IMR-90 (cell line): ENCODE data around the gene HMCN1. TPM values are rescaled to one million over a fixed set of nuclear protein-coding genes. Genes with fewer than 3 reads are reported as not detected.

Experiments
- ATAC-seq: fragments of 200-7000 bp; cut with Tn5 transposase; 2 replicates; pipeline ENCODE4 v1.9.1; 2020; ENCODE audit warnings: low read depth, mild to moderate bottlenecking, moderate library complexity
- BruUV-seq: library from RNA; stranded (reverse); fragments of 400-500 nt; replicated peaks from 2 replicates; lab custom pipeline; 2021; lab: Mats Ljungman, UMichigan
- CTCF ChIA-PET: fragments of 300-600 bp; formaldehyde crosslinking; extraction: SDS; loops from one replicate; lab custom pipeline; 2021; ENCODE audit warnings: antibody characterized with exemption; lab: Yijun Ruan, JAX
- POLR2A ChIA-PET: fragments of 300-600 bp; sonication (Branson Sonifier 250); formaldehyde crosslinking; loops from one replicate; lab custom pipeline; 2022; ENCODE audit warnings: antibody characterized with exemption; ENCODE audit not compliant: unreplicated experiment; lab: Charles Lee
- DNase-seq: peaks from one replicate; pipeline ENCODE4 v3.0.0; 2013
- H2AFZ ChIP-seq: replicated peaks from 2 replicates; pipeline ENCODE3; 2013; ENCODE audit warnings: low read length, mild to moderate bottlenecking; ENCODE audit not compliant: poor library complexity
- H2AK5ac ChIP-seq: 2 replicates; pipeline ENCODE4 v1.6.1; 2013; ENCODE audit warnings: low read depth, low read length, inconsistent platforms
- H2AK9ac ChIP-seq: replicated peaks from 2 replicates; pipeline ENCODE3; 2013; ENCODE audit warnings: mild to moderate bottlenecking, low read depth, low read length, moderate library complexity; ENCODE audit not compliant: poor library complexity
- H2BK120ac ChIP-seq: 2 replicates; pipeline ENCODE4 v1.6.1; 2013; ENCODE audit warnings: low read depth, low read length, inconsistent platforms
- H2BK15ac ChIP-seq: 3 replicates; pipeline ENCODE4 v1.6.1; 2013; ENCODE audit warnings: low read depth, low read length, inconsistent platforms
- H2BK20ac ChIP-seq: 2 replicates; pipeline ENCODE4 v1.6.1; 2013; ENCODE audit warnings: low read depth, mild to moderate bottlenecking, inconsistent platforms, low read length, moderate library complexity
- H2BK5ac ChIP-seq: 2 replicates; pipeline ENCODE4 v1.6.1; 2013; ENCODE audit warnings: mild to moderate bottlenecking, low read depth, low read length, inconsistent platforms; ENCODE audit not compliant: poor library complexity, severe bottlenecking
- H3K14ac ChIP-seq: replicated peaks from 2 replicates; pipeline ENCODE4 v1.6.1; 2013; ENCODE audit warnings: low read depth, low read length, inconsistent platforms
- H3K18ac ChIP-seq: 2 replicates; pipeline ENCODE4 v1.6.1; 2013; ENCODE audit warnings: low read depth, low read length, control low read depth
- H3K23ac ChIP-seq: 2 replicates; pipeline ENCODE4 v1.6.1; 2013; ENCODE audit warnings: low read depth, low read length, inconsistent platforms
- H3K27ac ChIP-seq: 2 replicates; pipeline ENCODE4 v1.5.1; 2013; ENCODE audit warnings: mild to moderate bottlenecking, control low read depth, low read length; ENCODE audit not compliant: insufficient read depth
- H3K27me3 ChIP-seq: 2 replicates; pipeline ENCODE4 v1.6.1; 2013; ENCODE audit warnings: low read length; ENCODE audit not compliant: control insufficient read depth, insufficient read depth
- H3K36me3 ChIP-seq: 2 replicates; pipeline ENCODE4 v1.6.1; 2013; ENCODE audit warnings: low read length, mixed read lengths; ENCODE audit not compliant: control insufficient read depth, insufficient read depth
- H3K4ac ChIP-seq: 2 replicates; pipeline ENCODE4 v1.6.1; 2013; ENCODE audit warnings: low read depth, low read length, inconsistent platforms
- H3K4me1 ChIP-seq: 2 replicates; pipeline ENCODE4 v1.6.1; 2013; ENCODE audit warnings: low read length, mixed read lengths; ENCODE audit not compliant: control insufficient read depth, insufficient read depth
- H3K4me2 ChIP-seq: 2 replicates; pipeline ENCODE4 v1.6.1; 2013; ENCODE audit warnings: low read depth, mild to moderate bottlenecking, control low read depth, low read length, moderate library complexity
- H3K4me3 ChIP-seq: 2 replicates; pipeline ENCODE4 v1.5.1; 2013; ENCODE audit warnings: low read depth, mild to moderate bottlenecking, control low read depth, low read length, moderate library complexity; ENCODE audit not compliant: insufficient read depth
- H3K56ac ChIP-seq: 2 replicates; pipeline ENCODE4 v1.6.1; 2013; ENCODE audit warnings: low read length, inconsistent platforms; ENCODE audit not compliant: insufficient read depth; ENCODE audit errors: extremely low read depth
- H3K79me1 ChIP-seq, 2 experiments: 2 replicates each; pipeline ENCODE4 v1.6.1; 2013; ENCODE audit warnings: low read length in 2 of 2, inconsistent platforms in 1 of 2, low read depth in 1 of 2
- H3K9ac ChIP-seq: 2 replicates; pipeline ENCODE4 v1.6.1; 2013; ENCODE audit warnings: low read depth, low read length, control low read depth
- H3K9me1 ChIP-seq: 2 replicates; pipeline ENCODE4 v1.6.1; 2013; ENCODE audit warnings: low read length, inconsistent platforms; ENCODE audit not compliant: insufficient read depth
- H3K9me3 ChIP-seq: 2 replicates; pipeline ENCODE4 v1.6.1; 2013; ENCODE audit warnings: low read length; ENCODE audit not compliant: control insufficient read depth, insufficient read depth
- H4K20me1 ChIP-seq: 2 replicates; pipeline ENCODE4 v1.6.1; 2013; ENCODE audit warnings: low read length, inconsistent platforms; ENCODE audit not compliant: insufficient read depth
- H4K5ac ChIP-seq: 2 replicates; pipeline ENCODE4 v1.6.1; 2013; ENCODE audit warnings: mild to moderate bottlenecking, low read depth, low read length, control low read depth
- H4K8ac ChIP-seq, 2 experiments: 2 replicates each; pipeline ENCODE4 v1.6.1; 2013; ENCODE audit warnings: low read depth in 2 of 2, low read length in 2 of 2, control low read depth in 1 of 2, inconsistent platforms in 1 of 2
- H4K91ac ChIP-seq: 2 replicates; pipeline ENCODE4 v1.6.1; 2013; ENCODE audit warnings: low read depth, low read length, inconsistent platforms; ENCODE audit not compliant: insufficient read depth
- NFE2L2 ChIP-seq: fragments of 150-350 bp; IDR thresholded peaks from 2 replicates; pipeline ENCODE4 v1.6.1; 2016; ENCODE audit warnings: low read depth, mild to moderate bottlenecking, low read length
- RAD21 ChIP-seq: IDR thresholded peaks from 2 replicates; pipeline ENCODE4 v1.6.1; 2012; ENCODE audit warnings: low read length, improper control_type of control experiment
- WGBS, 2 experiments: methylation state at CpG; one replicate each; pipeline versions ENCODE4 v1.1.5 to v1.1.7; 2013; ENCODE audit warnings: missing lambda C conversion rate in 2 of 2; ENCODE audit not compliant: insufficient read length in 1 of 2; ENCODE audit errors: extremely low coverage in 2 of 2; 5-methylcytosine and 5-hydroxymethylcytosine counted together
- dilution Hi-C: fragments of 300-500 bp; cut with HindIII; formaldehyde crosslinking; loops from one replicate; pipeline ENCODE4 v1.14.3; 2018; ENCODE audit warnings: low sequenced_read_pairs; ENCODE audit not compliant: unreplicated experiment
- in situ Hi-C: fragments of 300-500 bp; cut with MboI; formaldehyde crosslinking; loops from 3 replicates; pipeline ENCODE4 v1.14.3; 2019; ENCODE audit warnings: low sequenced_read_pairs, inconsistent platforms, mixed read lengths
- intact Hi-C: fragments of 100-400 bp; cut with micrococcal nuclease; formaldehyde crosslinking; loops from 2 replicates; pipeline ENCODE4 v1.10.0; 2022
- polyA plus RNA-seq, 3 experiments: library from polyadenylated mRNA; depleted of rRNA; stranded (reverse); fragments of >200 nt; gene quantifications; 2 replicates each; pipeline ENCODE4 v1.2.3, GENCODE V29; 2012; ENCODE audit warnings: low replicate concordance in 1 of 3
- total RNA-seq: library from RNA; depleted of rRNA; stranded (reverse); fragments of >200 nt; gene quantifications from 2 replicates; pipeline ENCODE4 v1.2.3, GENCODE V29; 2012

The HMCN1 gene
- total and polyA plus RNA-seq, 2 of the 4 experiments (the other 2 are of a cell fraction): 6.1 to 11.7 TPM

DNA sequence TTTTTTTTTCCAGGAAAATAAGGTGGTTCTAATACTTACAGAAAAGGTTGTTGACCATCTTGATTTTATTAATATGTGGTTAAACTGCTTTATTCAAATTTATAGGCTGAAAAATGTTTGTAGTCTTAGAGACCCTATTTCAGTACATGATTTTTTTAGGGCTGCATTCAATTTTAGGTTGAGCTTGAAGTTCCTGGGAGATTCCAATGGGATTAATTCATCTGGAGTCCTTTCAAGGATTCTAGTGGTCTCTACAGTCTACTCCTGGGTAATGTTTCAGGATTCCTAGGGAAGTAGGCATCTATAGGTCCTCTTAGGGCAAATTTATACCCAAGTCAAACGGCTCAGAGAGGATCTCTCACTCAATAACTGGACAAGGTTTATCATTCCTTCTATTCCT, 126.7 kb downstream of the HMCN1 start:
- no peak overlapping the region for H3K4me2 ChIP-seq
- WGBS, 2 experiments: no CpG with 5 or more reads among the region's 1 CpG
- POLR2A ChIA-PET: no interaction called here

More for the DNA sequence above, 126.7 kb downstream of the HMCN1 start:
- intact Hi-C loops (no loop called here), dilution Hi-C loops (no loop called here), in situ Hi-C loops (no loop called here)
- CTCF ChIA-PET: interaction anchor here (0.6 to 1.2 kb wide), 3 partner anchors 104 to 145 kb away, joined by 3 to 7 read pairs (median 3); no protein-coding TSS in a partner anchor
- no peak overlapping the region for H3K56ac ChIP-seq
- no peak overlapping the region for H2BK120ac ChIP-seq
- H2AFZ ChIP-seq: no peak overlapping the region
- H2AK5ac ChIP-seq: no peak overlapping the region
- no peaks in the 10 kb centered on the region for H3K9me3 ChIP-seq
- BruUV-seq: no TSS peak
- H3K79me1 ChIP-seq: no peaks in the 10 kb centered on the region
- H3K9me1 ChIP-seq: no peaks in the 10 kb centered on the region
- no peak overlapping the region for H2BK20ac ChIP-seq
- ATAC-seq: no peak
- no peak overlapping the region for H3K4me3 ChIP-seq
- H3K36me3 ChIP-seq: no peaks in the 10 kb centered on the region
- H3K14ac ChIP-seq: no peak overlapping the region
- no peaks in the 10 kb centered on the region for H4K20me1 ChIP-seq
- H2BK15ac ChIP-seq: no peak overlapping the region; the same call in 2 of the 3 replicates
- no peak overlapping the region for H2AK9ac ChIP-seq
- H3K18ac ChIP-seq: no peak overlapping the region
- no peaks in the 10 kb centered on the region for H3K27me3 ChIP-seq
- H3K23ac ChIP-seq: no peak overlapping the region
- TF ChIP-seq NFE2L2 (no peak), RAD21 (no peak)
- no peak overlapping the region for H2BK5ac ChIP-seq
- peaks cover 4% of the 10 kb centered on the region; the same call in 1 of the 2 replicates for H3K4me1 ChIP-seq
- no peak overlapping the region for H3K4ac ChIP-seq
- no peak overlapping the region for H4K91ac ChIP-seq
- no peak overlapping the region for H3K9ac ChIP-seq
- peak; percentile 18 for DNase-seq
- H3K27ac ChIP-seq: no peak overlapping the region
- no peak overlapping the region for H4K8ac ChIP-seq
- H4K5ac ChIP-seq: no peak overlapping the region
